CD4-positive, alpha-beta T cell treated with Interferon alpha-2 for 1 hour (primary cell): ENCODE results near the gene TMEM183A.
"Not testable (repeated sequence)": the region's sequence is repeated elsewhere in the genome, so short reads cannot be mapped to it uniquely, and the experiment has no call there.

ENCODE experiments used
- DNase-seq, 2 donors: peaks; one replicate each; pipeline ENCODE4 v3.0.0-alpha.2; 2020 to 2022

TMEM183A gene

DNA sequence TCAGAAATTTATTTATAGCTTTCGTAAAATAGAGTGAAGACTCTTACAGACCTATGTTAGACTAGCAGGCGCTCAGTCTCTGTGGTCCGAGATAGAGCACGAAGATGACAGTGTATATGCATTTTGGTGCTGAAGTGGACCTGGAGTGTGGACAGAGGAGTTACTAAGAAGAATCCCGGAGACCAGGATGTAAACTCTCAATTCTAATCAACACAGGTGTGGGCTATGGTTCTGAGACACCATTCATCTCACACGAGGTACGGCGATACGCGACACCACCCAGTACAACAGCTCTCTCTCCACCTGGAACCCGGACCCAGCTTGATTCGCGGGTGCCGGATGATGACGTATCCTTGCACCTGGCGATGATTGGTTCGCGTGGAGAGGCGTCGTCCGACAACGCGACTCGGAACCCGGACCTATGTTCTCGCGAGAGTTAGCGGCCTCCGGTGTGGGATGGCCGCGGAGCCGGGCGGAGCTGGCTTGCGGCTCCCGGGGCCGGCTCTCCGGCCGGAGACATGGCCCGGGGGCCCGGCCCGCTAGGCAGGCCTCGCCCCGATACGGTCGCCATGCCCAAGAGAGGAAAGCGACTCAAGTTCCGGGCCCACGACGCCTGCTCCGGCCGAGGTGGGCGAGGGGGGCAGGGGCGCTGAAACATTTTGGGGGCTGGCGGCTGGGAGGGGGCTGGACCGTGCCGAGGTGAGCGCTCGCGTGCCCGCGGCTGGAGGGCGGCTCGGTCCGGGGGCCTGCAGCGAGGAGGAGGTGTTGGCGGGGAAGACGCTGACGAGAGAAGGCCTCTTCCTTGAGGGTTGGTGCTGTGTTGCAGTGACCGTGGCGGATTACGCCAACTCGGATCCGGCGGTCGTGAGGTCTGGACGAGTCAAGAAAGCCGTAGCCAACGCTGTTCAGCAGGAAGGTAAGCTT is at the start of gene TMEM183A:
Gene TMEM183A (plus strand): TSS at position 427 of the 924 bp plus-strand sequence. CDS start 92 bp downstream, at position 519.
- peak; percentile 95 to 97 for DNase-seq

DNA sequence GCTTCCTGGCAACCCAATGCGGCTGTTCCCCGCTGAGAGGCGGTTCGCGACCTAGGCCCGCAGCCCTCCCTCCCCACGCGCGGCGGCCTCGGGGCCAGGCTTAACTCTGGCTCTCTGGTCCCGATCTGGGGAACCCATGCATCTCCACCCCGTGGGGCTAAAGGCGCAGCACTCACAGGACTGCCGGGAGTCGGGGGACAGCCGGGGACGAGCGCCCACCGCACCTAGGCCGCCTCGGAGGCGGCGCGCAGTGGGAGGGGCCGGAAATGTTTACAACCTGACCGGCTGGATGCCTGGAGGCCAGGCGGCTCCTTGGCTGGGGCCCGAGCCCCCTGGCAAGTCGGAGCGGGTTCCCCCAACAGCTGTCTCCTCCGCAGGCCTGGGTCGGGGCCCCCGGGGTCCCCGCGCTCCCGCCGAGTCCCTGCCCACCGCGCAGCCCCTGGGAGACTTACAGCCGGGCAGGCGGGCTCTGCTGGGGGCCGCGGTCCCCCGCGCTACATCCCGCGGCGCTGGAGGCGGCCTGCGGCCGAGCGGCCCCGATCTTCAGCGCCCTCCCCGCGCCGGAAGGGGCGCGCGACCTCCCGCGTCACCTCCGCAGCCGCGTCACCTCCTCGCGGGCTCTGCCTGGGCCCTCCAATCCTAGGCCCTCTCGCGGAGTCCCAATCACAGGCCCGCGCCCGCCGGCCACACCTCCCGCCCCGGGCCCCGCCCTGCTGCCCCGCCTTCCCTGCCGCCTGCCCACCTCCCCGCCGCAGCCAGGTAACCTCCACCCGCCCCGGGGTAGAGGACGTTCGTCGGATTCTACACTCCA is 49.2 kb upstream of the TMEM183A start, which contains the start of gene ADIPOR1:
Gene ADIPOR1 (minus strand): TSS at position 580 of the 811 bp plus-strand sequence. CDS start 7,242 bp downstream, outside the sequence.
- peak; percentile 91 to 95 for DNase-seq

DNA sequence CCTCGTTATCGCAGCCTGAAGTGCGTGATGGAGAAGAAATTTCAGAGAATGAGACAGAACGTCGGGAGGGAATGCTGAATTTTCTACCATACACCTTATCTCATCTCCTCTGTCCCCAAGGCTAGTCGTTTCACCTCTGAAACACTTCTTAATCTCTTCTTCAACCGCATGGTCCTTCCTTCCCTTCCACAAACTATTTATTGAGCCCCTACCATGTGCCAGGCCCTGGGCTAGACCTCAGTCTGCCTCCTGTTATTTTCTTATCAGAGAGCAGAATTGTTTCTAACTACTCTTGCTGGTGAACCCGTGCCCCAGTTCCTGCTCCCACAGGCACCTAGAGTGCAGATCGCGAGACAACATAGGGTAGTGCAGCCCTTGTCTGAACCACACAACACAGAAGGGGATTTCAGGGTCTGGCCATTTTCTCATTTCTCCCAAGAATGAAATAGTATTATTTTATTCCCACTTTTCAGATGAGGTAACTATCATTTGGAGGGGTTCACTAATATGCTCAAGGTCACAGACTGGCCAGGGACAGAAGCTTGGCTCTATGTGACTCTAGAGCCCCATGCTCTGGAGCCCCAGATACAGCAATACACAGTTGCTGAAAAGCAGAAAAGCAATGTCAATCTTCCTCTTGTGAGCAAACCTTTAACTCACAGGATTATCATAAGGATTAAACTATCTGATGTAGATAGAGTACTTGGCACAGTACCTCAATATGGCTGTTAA is 48.5 kb upstream of the TMEM183A start:
- peak in 1 of 2 donors; percentile 31 for DNase-seq

DNA sequence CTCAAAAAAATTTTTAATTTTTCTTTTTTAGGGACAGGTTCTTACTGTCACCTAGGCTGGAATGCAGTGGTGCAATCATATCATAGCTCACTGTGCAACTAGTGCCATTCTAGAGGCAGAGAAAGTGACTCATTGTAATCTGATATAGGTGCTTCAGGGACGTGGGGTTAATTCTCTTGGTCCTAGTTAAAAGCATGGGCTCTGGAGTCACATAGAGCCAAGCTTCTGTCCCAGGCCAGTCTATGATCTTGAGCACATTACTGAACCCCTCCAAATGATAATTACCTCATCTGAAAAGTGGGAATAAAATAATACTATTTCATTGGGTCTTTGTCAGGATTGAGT is 47.9 kb upstream of the TMEM183A start:
- no peak for DNase-seq

- no peak for DNase-seq
Measured at GRCh38 chr1:202961220-202961880, 45.8 kb upstream of the TMEM183A start.

- no peak for DNase-seq
Measured at GRCh38 chr1:202964791-202965410, 42.3 kb upstream of the TMEM183A start.

DNA sequence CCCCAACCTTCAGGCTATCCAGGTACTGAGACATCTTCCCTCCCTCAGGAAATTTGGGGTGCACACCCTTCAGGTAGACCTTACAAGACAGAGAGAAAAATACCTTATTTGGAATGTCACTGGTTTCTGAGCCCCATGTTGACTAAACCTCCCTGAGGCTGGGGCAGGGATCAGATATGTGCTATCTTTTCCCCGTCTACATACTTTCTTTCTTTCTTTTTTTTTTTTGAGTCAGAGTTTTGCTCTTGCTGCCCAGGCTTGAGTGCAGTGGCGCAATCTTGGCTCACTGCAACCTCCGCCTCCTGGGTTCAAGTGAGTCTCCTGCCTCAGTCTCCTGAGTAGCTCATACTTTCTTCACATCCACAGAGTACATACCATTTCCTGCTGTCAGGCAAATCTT is 41.8 kb upstream of the TMEM183A start:
- DNase-seq: no peak

DNA sequence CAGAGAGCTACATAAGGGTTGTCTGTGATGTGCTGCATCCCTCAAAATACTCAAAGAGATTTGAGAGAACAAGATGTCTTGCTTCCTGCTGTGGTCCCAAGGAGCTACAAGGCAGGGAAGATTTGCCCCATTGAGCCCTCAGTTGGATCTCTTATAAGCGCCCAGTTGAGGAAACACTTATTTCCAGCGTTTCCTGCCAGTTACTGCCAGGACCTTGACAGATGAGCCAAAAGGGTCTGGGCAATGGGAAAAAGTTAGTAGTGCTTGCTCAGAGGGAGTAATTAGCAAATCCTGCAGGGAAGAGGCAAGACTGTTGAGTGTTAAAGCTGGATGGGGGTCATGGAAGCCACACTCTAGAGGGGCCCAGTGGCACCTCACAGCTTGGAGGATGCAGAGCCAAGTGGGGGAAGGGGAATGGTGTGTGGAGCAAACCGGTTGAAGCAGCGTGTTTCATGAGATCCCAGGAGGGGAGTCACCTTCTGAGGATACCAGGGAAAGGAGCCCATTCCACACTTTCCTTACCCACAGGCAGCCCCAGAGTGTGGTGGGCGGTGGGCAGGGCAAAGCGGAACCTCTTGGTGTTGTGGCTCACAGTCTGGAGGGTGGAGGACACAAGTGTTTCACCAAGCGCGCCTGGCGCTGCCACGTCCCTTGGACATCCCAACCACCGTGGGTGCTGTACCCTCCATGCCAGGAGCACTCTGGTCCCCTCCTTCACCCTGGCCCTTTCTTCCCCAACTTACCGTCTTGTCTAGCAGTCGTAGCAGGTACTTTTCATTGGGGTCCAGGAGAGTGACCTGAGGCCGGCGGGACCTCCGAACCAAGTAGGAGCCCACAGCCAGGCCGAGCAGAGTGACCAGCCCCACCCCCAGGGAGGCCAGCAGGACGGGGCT is 40.9 kb upstream of the TMEM183A start:
- DNase-seq: no peak

GRCh38 chr1:202967684-202968281 is 39.4 kb upstream of the TMEM183A start:
- DNase-seq: peak; percentile 4 to 49

GRCh38 chr1:202968351-202968750 is 38.8 kb upstream of the TMEM183A start:
- DNase-seq: no peak

DNA sequence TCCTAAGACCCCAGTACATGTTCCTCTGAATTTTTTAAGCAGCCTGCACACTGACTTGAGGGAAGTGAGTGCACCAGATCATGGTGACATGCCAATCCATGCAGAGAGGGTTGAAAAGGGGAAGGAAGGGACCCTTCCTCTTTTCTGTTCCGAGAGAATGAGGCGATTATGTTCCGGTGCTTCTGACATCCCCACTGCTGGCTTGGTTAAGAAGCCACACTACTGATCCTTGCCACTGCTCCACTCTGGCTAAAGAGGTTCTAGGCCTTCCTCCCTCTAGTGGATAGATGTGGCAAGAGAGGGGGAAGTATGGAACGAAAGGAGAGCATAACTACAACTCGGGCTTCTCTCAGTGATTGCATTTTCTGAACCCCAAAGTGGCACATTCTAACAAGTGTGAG is 38.3 kb upstream of the TMEM183A start:
- peak; percentile 59 to 78 for DNase-seq

DNA sequence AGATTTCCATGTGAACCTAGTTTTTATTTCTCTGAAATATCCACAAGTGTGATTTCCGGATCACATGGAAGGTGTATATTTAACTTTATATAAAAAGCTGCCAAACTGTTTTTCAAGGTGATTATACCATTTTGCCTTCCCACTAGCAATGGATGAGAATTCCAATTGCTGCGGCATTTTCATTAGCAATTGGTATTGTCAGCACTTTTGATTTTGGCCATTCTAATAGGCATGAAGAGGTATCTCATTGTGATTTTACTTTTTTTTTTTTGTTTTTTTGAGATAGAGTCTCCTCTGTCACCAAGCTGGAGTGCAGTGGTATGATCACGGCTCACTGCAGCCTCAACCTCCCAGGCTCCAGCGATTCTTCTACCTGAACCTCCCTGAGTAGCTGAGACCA is 35.1 kb upstream of the TMEM183A start:
- DNase-seq: no peak

GRCh38 chr1:202974856-202975255 is 32.3 kb upstream of the TMEM183A start:
- no peak for DNase-seq

GRCh38 chr1:202976633-202977032 is 30.5 kb upstream of the TMEM183A start:
- no peak for DNase-seq

GRCh38 chr1:202979459-202979858 is 27.7 kb upstream of the TMEM183A start:
- DNase-seq: no peak

GRCh38 chr1:202981939-202982338 is 25.2 kb upstream of the TMEM183A start:
- DNase-seq: no peak

- DNase-seq: no peak
Measured at GRCh38 chr1:202982715-202983430, 24.3 kb upstream of the TMEM183A start.

- not testable (repeated sequence) for DNase-seq
Measured at GRCh38 chr1:202986120-202986519, 21.1 kb upstream of the TMEM183A start.

DNA sequence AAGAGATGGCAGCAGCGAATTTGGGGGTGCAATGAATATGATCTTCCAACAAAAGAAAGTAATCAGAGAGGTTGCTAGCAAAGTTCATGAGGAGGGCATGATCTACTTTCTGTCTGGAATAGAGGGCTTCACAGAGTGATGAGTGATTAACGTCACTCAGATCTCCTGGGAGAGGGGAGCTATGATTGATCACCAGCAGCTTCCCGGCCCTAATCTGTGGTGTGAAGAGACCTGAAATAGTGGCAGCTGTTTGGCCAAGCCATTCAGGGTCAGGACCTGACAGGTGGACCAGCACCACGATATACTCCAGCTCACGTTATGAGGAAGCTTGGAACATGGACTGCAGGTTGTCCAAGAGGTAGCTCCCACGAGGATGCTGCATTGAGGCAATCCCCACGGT is 19.9 kb upstream of the TMEM183A start:
- DNase-seq: no peak
